GM18868 (cell line): ENCODE data around the gene WASF2.
"Not testable (repeated sequence)": the region's sequence is repeated elsewhere in the genome, so short reads cannot be mapped to it uniquely, and the experiment has no call there.

ENCODE experiments used
- ATAC-seq: cut with Tn5 transposase; IDR thresholded peaks from one replicate; pipeline ENCODE4 v1.9.1; 2021; ENCODE audit warnings: mild to moderate bottlenecking, moderate library complexity; ENCODE audit not compliant: unreplicated experiment

WASF2 gene

GRCh38 chr1:27489973-27490741, at the start of gene WASF2:
Gene WASF2, minus strand, starts transcription at chr1:27490167. Its CDS starts 61,277 bp downstream, at chr1:27428890.
- ATAC-seq, result peak; percentile 77

GRCh38 chr1:27538793-27539192, 48.8 kb upstream of the WASF2 start:
- no peak for ATAC-seq

GRCh38 chr1:27538305-27538676, 48.3 kb upstream of the WASF2 start:
- not testable (repeated sequence) for ATAC-seq

GRCh38 chr1:27536767-27537166, 46.8 kb upstream of the WASF2 start:
- ATAC-seq, result no peak

- no peak for ATAC-seq
These were observed 46.2 kb upstream of the WASF2 start for GRCh38 chr1:27536010-27536757.

GRCh38 chr1:27535386-27535785, 45.4 kb upstream of the WASF2 start:
- ATAC-seq, result no peak

- no peak for ATAC-seq
These were observed 42.2 kb upstream of the WASF2 start for GRCh38 chr1:27531959-27532685.

- no peak for ATAC-seq
These were observed 40.2 kb upstream of the WASF2 start for GRCh38 chr1:27530192-27530591.

- ATAC-seq, result no peak
These were observed 39.7 kb upstream of the WASF2 start for GRCh38 chr1:27529704-27530018.

- no peak for ATAC-seq
These were observed 39.1 kb upstream of the WASF2 start for GRCh38 chr1:27528818-27529703.

- ATAC-seq, result no peak
These were observed 38.2 kb upstream of the WASF2 start for GRCh38 chr1:27527890-27528817.

GRCh38 chr1:27527223-27527889, 37.4 kb upstream of the WASF2 start:
- ATAC-seq, result no peak

GRCh38 chr1:27526569-27527222, 36.7 kb upstream of the WASF2 start:
- ATAC-seq, result no peak

GRCh38 chr1:27525296-27526272, 35.6 kb upstream of the WASF2 start:
- peak; percentile 49 for ATAC-seq

- ATAC-seq, result no peak
These were observed 33.5 kb upstream of the WASF2 start for GRCh38 chr1:27523337-27524020.

- no peak for ATAC-seq
These were observed 32.7 kb upstream of the WASF2 start for GRCh38 chr1:27522432-27523336.
